Measurements from ENCODE around the gene DMAC2L.
"Not testable (repeated sequence)": the region's sequence is repeated elsewhere in the genome, so short reads cannot be mapped to it uniquely, and the experiment has no call there.

The DMAC2L gene

DNA sequence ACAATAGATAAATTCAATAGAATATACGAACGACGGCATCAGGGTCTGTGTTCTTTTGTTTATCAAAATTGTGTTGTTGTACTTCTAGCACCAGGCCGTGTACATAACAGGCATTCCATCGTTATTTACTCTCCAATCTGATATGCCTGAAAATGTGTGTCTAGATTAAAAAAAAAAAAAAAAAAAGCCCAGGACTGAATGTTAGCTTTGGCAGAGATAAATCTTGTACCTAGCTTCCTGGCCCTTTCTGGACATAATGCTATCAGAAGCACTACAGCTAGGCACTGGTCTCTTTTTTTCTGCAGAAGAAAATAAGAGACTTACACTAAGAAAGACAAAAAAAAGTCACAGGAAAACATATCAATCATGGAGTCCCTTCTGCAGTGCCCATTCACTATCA, 47.5 kb downstream of the DMAC2L start:
- TF ChIP-seq, protein P1, sequence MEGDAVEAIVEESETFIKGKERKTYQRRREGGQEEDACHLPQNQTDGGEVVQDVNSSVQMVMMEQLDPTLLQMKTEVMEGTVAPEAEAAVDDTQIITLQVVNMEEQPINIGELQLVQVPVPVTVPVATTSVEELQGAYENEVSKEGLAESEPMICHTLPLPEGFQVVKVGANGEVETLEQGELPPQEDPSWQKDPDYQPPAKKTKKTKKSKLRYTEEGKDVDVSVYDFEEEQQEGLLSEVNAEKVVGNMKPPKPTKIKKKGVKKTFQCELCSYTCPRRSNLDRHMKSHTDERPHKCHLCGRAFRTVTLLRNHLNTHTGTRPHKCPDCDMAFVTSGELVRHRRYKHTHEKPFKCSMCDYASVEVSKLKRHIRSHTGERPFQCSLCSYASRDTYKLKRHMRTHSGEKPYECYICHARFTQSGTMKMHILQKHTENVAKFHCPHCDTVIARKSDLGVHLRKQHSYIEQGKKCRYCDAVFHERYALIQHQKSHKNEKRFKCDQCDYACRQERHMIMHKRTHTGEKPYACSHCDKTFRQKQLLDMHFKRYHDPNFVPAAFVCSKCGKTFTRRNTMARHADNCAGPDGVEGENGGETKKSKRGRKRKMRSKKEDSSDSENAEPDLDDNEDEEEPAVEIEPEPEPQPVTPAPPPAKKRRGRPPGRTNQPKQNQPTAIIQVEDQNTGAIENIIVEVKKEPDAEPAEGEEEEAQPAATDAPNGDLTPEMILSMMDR (IDR thresholded peaks at IDR 0.05), result no peak
- DNase-seq (ENCODE audit: low spot score), result no peak
- Histone ChIP-seq H3K27ac (no peak overlapping the region), H3K4me3 (no peak overlapping the region)

DNA sequence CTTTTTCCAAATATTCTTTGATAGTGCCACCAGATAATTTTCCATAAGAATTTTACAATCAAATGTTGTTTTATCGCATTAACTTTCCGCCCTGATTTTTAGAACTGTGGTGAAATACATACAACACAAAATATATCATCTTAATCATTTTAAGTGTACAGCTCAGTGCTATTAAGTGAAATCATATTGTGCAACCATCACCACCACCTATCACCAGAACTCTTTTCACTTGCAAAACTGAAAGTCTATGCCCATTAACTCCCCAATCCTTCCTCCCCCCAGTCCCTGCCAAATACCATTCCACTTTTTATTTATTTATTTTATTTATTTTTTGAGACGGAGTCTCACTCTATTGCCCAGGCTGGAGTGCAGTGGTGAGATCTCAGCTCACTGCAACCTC, 48.0 kb downstream of the DMAC2L start:
- Histone ChIP-seq H3K4me3 (no peak overlapping the region), H3K27ac (no peak overlapping the region)
- no peak for DNase-seq (ENCODE audit: low spot score)
- TF ChIP-seq, protein P1 (IDR thresholded peaks at IDR 0.05), result no peak

DNA sequence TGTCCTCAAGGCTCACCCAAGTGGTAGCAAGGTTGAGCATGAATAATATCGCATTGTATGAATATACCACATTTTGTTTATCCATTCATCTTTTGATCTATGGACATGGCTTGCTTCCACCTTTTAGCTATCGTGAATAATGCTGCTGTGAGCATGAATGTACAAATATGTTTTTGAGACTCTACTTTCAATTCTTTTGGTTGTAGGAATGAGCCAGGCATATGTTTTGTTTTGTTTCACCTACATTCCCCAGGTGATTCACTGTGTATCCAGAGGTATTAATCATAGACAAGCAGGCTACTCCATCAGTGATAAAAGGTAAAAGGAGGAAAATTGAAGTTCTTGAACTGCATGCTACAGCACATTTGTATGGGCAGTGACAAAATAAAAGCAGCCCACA, 48.7 kb downstream of the DMAC2L start:
- Histone ChIP-seq H3K27ac (no peak overlapping the region), H3K4me3 (no peak overlapping the region)
- DNase-seq (ENCODE audit: low spot score), result no peak
- TF ChIP-seq, protein P1 (IDR thresholded peaks at IDR 0.05), result no peak

DNA sequence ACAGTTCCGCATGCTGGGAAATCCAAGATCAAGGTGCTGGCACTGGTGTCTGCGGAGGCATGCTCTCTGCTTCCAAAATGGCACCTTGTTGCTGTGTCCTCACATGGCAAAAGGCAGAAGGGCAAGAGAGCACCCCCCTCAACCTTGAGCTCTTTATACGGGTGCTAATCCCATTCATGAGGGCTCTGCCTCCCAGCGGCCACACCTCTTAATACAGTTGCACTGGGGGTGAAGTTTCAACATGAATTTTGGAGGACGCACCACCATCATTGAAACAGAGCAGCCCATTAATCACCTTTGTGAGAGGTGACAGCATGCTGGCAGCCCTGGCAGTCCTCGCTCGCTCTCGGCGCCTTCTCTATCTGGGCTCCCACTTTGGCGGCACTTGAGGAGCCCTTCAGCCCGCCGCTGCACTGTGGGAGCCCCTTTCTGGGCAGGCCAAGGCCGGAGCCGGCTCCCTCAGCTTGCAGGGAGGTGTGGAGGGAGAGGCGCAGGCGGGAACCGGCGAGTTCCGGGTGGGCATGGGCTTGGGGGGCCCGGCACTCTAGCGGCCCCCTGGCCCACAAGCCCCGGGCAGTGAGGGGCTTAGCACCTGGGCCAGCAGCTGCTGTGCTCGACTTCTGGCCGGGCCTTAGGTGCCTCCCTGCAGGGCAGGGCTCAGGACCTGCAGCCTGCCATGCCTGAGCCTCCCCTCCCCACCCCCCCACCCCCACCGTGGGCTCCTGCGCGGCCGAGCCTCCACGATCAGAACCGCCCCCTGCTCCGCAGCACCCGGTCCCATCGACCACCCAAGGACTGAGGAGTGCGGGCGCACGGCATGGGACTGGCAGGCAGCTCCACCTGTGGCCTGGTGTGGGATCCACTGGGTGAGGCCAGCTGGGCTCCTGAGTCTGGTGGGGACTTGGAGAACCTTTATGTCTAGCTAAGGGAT, 49.6 kb downstream of the DMAC2L start:
- not testable (repeated sequence) for DNase-seq (ENCODE audit: low spot score); H3K27ac ChIP-seq; H3K4me3 ChIP-seq

DNA sequence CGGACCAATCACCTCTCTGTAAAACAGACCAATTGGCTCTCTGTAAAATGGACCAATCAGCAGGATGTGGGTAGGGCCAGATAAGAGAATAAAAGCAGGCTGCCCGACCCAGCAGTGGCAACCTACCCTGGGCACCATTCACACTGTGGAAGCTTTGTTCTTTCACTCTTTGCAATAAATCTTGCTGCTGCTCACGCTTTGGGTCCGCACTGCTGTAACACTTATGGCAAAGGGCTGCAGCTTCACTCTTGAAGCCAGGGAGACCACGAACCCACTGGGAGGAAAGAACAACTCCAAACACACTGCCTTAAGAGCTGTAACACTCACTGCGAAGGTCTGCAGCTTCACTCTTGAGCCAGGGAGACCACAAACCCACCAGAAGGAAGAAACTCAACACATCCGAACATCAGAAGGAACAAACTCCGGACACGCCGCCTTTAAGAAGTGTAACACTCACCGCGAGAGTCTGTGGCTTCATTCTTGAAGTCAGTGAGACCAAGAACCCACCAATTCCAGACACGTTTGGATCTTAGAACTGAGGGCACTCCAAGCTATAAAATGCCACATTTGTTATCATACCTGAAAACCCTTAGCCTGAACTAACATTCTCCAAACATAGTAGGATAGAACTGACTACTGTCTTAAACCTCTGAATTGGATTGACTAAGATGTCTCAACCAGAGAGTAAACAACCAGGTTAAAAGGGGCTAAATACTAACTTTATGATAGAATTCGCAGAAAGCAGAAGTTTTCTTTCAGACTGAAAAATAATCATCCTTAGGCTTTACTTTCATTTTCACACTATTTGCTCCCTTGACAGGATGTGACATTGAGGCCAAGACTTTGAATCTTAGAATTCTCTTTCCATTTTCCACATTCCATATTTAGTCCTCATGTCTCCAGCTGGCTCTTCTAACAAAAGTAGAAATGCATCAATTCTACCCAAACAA, 50.9 kb downstream of the DMAC2L start:
- Histone ChIP-seq H3K27ac (peak overlapping the region; percentile 50 to 72), H3K4me3 (peak overlapping the region; percentile 51)
- DNase-seq (ENCODE audit: low spot score), result no peak
- TF ChIP-seq, protein P1 (IDR thresholded peaks at IDR 0.05), result no peak

DNA sequence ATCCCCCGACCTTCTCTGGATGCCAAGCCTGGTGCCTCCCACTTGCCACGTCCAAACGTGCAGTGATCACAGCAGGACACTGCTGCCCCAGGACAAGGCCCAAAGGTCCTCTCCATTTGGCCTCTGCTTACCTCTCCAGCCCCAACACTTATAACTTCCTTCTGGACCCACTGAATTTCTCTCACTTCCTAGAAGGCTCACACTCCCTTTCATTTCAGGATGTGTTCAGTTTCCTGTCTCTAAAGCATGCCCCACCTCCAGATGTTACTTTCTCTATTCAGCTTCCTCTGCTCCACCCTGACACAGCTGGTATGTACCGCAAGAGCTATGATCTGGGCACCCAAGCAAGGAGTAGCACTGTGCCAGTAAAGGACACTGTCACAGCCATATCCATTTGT, 51.6 kb downstream of the DMAC2L start:
- Histone ChIP-seq H3K27ac (peak overlapping the region; percentile 50 to 72), H3K4me3 (peak overlapping the region; percentile 51)
- no peak for DNase-seq (ENCODE audit: low spot score)
- TF ChIP-seq, protein P1 (IDR thresholded peaks at IDR 0.05), result no peak

DNA sequence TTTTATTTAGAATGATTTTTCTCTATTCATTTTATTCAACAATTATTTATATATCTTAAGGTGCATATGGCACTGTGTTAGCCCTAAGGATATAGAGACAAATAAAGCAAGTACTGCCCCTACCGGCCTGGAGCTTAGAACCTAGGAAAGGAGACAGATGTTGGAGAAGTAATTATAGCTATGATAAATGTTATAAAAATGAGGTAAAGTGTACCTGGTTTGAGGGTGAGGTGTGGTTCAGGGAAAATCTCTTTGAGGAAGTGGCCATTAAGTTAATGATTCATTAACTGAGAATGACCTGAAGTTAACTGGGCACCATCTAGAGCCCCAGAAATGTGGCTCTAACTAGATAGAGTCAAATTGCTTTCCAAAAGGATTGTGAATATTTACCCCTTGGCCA, 52.7 kb downstream of the DMAC2L start:
- no peak for DNase-seq (ENCODE audit: low spot score)
- TF ChIP-seq, protein P1 (IDR thresholded peaks at IDR 0.05), result no peak
- H3K4me3 ChIP-seq, result no peak overlapping the region
- no peak overlapping the region for H3K27ac ChIP-seq

DNA sequence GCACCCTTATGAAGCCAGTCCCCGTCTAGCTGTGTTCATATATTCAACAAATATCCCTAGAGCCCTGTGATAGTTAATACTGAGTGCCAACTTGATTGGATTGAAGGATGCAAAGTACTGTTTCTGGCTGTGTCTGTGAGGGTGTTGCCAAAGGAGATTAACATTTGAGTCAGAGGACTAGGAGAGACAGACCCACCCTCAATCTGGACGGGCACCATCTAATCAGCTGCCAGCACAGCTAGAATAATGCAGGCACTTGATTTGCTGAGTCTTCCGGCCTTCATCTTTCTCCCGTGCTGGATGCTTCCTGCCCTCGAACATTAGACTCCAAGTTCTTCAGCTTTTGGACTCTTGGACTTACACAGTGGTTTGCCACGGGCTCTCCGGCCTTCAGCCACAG, 53.4 kb downstream of the DMAC2L start:
- DNase-seq (ENCODE audit: low spot score); H3K4me3 ChIP-seq; H3K27ac ChIP-seq: not testable (repeated sequence)

All from coronary artery (tissue), 2 donors.